GM18502 (cell line): ENCODE measurements around the gene PPM1A.

Experiments used
- ATAC-seq: cut with Tn5 transposase; IDR thresholded peaks from one replicate; pipeline ENCODE4 v1.9.1; 2021; ENCODE audit warnings: mild to moderate bottlenecking; ENCODE audit not compliant: unreplicated experiment, poor library complexity

Gene PPM1A

GRCh38 chr14:60225265-60225664, 23.8 kb upstream of the PPM1A start:
- no peak for ATAC-seq

- no peak for ATAC-seq
Measured at GRCh38 chr14:60226298-60226697, 22.7 kb upstream of the PPM1A start.

GRCh38 chr14:60227291-60227690, 21.7 kb upstream of the PPM1A start:
- no peak for ATAC-seq

GRCh38 chr14:60229614-60230013, 19.4 kb upstream of the PPM1A start:
- ATAC-seq: no peak

GRCh38 chr14:60232185-60232584, 16.8 kb upstream of the PPM1A start:
- no peak for ATAC-seq

GRCh38 chr14:60233251-60233650, 15.8 kb upstream of the PPM1A start:
- no peak for ATAC-seq

- no peak for ATAC-seq
Measured at GRCh38 chr14:60233891-60234290, 15.1 kb upstream of the PPM1A start.

GRCh38 chr14:60235440-60235839, 13.6 kb upstream of the PPM1A start:
- no peak for ATAC-seq

GRCh38 chr14:60238955-60239354, 10.1 kb upstream of the PPM1A start:
- no peak for ATAC-seq

GRCh38 chr14:60240139-60240856, 8.7 kb upstream of the PPM1A start:
- ATAC-seq: no peak

- ATAC-seq: no peak
Measured at GRCh38 chr14:60241091-60241490, 7.9 kb upstream of the PPM1A start.

GRCh38 chr14:60242429-60242828, 6.6 kb upstream of the PPM1A start:
- ATAC-seq: no peak

- ATAC-seq: no peak
Measured at GRCh38 chr14:60245380-60246177, 3.4 kb upstream of the PPM1A start.

- ATAC-seq: peak; percentile 72
Measured at GRCh38 chr14:60247994-60248696, 876 bp upstream of the PPM1A start.

GRCh38 chr14:60249321-60250256, 568 bp downstream of the PPM1A start:
- peak; percentile 45 for ATAC-seq

GRCh38 chr14:60250257-60251035, 1.4 kb downstream of the PPM1A start:
- no peak for ATAC-seq

- ATAC-seq: no peak
Measured at GRCh38 chr14:60251877-60252276, 2.9 kb downstream of the PPM1A start.

- no peak for ATAC-seq
Measured at GRCh38 chr14:60252630-60253029, 3.6 kb downstream of the PPM1A start.

- ATAC-seq: no peak
Measured at GRCh38 chr14:60253649-60254048, 4.6 kb downstream of the PPM1A start.
